GM19397 (cell line): ENCODE measurements around the gene SLC1A1.

Experiments
- ATAC-seq: cut with Tn5 transposase; IDR thresholded peaks from one replicate; pipeline ENCODE4 v1.9.1; 2021; ENCODE audit warnings: mild to moderate bottlenecking, moderate library complexity; ENCODE audit not compliant: unreplicated experiment

SLC1A1 gene

GRCh38 chr9:4489919-4490704 is at the start of gene SLC1A1:
SLC1A1 (plus strand) TSS chr9:4490468; CDS start chr9:4490680, 212 bp downstream.
- ATAC-seq, result peak; percentile 74

- no peak for ATAC-seq
These were observed 47.5 kb upstream of the SLC1A1 start for GRCh38 chr9:4442806-4443205.

- ATAC-seq, result no peak
These were observed 46.8 kb upstream of the SLC1A1 start for GRCh38 chr9:4443439-4443838.

GRCh38 chr9:4461437-4461836 is 28.8 kb upstream of the SLC1A1 start:
- no peak for ATAC-seq

GRCh38 chr9:4463824-4464223 is 26.4 kb upstream of the SLC1A1 start:
- no peak for ATAC-seq

GRCh38 chr9:4464911-4465513 is 25.3 kb upstream of the SLC1A1 start:
- peak; percentile 93 for ATAC-seq

GRCh38 chr9:4465910-4466309 is 24.4 kb upstream of the SLC1A1 start:
- ATAC-seq, result no peak

- no peak for ATAC-seq
These were observed 15.0 kb upstream of the SLC1A1 start for GRCh38 chr9:4475301-4475700.

GRCh38 chr9:4486176-4486575 is 4.1 kb upstream of the SLC1A1 start:
- no peak for ATAC-seq

GRCh38 chr9:4489562-4489918 is 728 bp upstream of the SLC1A1 start:
- no peak for ATAC-seq

GRCh38 chr9:4490705-4491625 is 697 bp downstream of the SLC1A1 start:
- peak; percentile 22 for ATAC-seq

GRCh38 chr9:4491626-4491975 is 1.3 kb downstream of the SLC1A1 start:
- no peak for ATAC-seq

- no peak for ATAC-seq
These were observed 4.1 kb downstream of the SLC1A1 start for GRCh38 chr9:4494332-4494731.

- no peak for ATAC-seq
These were observed 4.5 kb downstream of the SLC1A1 start for GRCh38 chr9:4494806-4495205.

GRCh38 chr9:4495537-4495936 is 5.3 kb downstream of the SLC1A1 start:
- ATAC-seq, result no peak

GRCh38 chr9:4496497-4496896 is 6.2 kb downstream of the SLC1A1 start:
- no peak for ATAC-seq

GRCh38 chr9:4497395-4497794 is 7.1 kb downstream of the SLC1A1 start:
- no peak for ATAC-seq

GRCh38 chr9:4497855-4498254 is 7.6 kb downstream of the SLC1A1 start:
- no peak for ATAC-seq

GRCh38 chr9:4499917-4500316 is 9.6 kb downstream of the SLC1A1 start:
- no peak for ATAC-seq

GRCh38 chr9:4501147-4501507 is 10.9 kb downstream of the SLC1A1 start:
- ATAC-seq, result no peak

- ATAC-seq, result no peak
These were observed 12.2 kb downstream of the SLC1A1 start for GRCh38 chr9:4502444-4502843.

GRCh38 chr9:4503103-4503502 is 12.8 kb downstream of the SLC1A1 start:
- no peak for ATAC-seq
